SK-N-MC (cell line): ENCODE data around the gene SH3PXD2B.

Experiments
- DNase-seq: peaks from one replicate; pipeline ENCODE4 v3.0.0-alpha.2; 2011; ENCODE audit warnings: low read depth, low spot score
- H3K27ac ChIP-seq: fragments of 200-600 bp; sonication (generic); 2 replicates; pipeline ENCODE4 v1.5.1; 2016; ENCODE audit warnings: mixed run types
- H3K36me3 ChIP-seq: fragments of 200-600 bp; sonication (generic); 2 replicates; pipeline ENCODE4 v1.6.1; 2017; ENCODE audit warnings: antibody characterized with exemption, low read length, mixed read lengths; ENCODE audit not compliant: insufficient read depth
- H3K4me3 ChIP-seq: fragments of 200-600 bp; sonication (generic); 2 replicates; pipeline ENCODE4 v1.5.1; 2016
- H3K9ac ChIP-seq: fragments of 200-600 bp; sonication (generic); 2 replicates; pipeline ENCODE4 v1.8.0; 2017; ENCODE audit warnings: mixed run types, mixed read lengths; ENCODE audit not compliant: insufficient read length
- H3K9me3 ChIP-seq: fragments of 200-600 bp; sonication (generic); 2 replicates; pipeline ENCODE4 v1.6.1; 2017; ENCODE audit warnings: low read depth, mild to moderate bottlenecking, antibody characterized with exemption, low read length, moderate library complexity, mixed read lengths
- EZH2 ChIP-seq: fragments of 200-600 bp; sonication (generic); IDR thresholded peaks from one replicate; pipeline ENCODE4 v1.6.1; 2017; ENCODE audit warnings: antibody characterized with exemption
- FOXP2 ChIP-seq: optimal IDR thresholded peaks from 2 replicates; pipeline ENCODE3; 2011; ENCODE audit warnings: mild to moderate bottlenecking, moderate library complexity; ENCODE audit not compliant: insufficient read depth; ENCODE audit errors: extremely low read length, control extremely low read depth
- POLR2AphosphoS5 ChIP-seq: IDR thresholded peaks from 2 replicates; pipeline ENCODE4 v1.6.1; 2012; ENCODE audit warnings: mild to moderate bottlenecking, low read depth, low read length, borderline replicate concordance

SH3PXD2B gene

GRCh38 chr5:172315587-172316493, 138.5 kb downstream of the SH3PXD2B start:
- Histone ChIP-seq H3K27ac (no peak overlapping the region), H3K36me3 (no peaks in the 10 kb centered on the region), H3K9me3 (no peaks in the 10 kb centered on the region), H3K9ac (no peak overlapping the region), H3K4me3 (no peak overlapping the region)
- DNase-seq: no peak
- TF ChIP-seq POLR2AphosphoS5 (no peak), FOXP2 (no peak), EZH2 (no peak)

DNA sequence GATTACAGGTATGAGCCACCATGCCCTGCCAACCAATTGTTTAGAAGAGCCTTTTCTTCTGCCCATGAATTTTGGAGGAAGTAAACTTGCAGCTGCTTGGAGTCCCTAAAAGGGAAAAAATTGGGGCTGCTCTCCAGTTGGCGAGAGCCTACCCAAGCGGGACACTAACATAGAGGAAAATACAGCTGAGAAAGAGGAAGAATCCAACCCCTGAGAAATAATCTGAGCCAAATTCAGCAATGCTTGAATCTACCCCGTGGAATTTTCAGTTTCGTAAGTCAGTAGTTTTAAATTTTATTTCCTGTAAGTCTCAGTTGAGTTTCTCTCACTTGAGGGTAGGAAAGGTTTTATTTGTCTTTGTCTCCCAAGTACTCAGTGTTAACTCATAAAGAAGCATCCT, 140.4 kb downstream of the SH3PXD2B start:
- DNase-seq: no peak
- H3K36me3 ChIP-seq: no peaks in the 10 kb centered on the region
- H3K9ac ChIP-seq: no peak overlapping the region
- no peak overlapping the region for H3K27ac ChIP-seq
- no peaks in the 10 kb centered on the region for H3K9me3 ChIP-seq
- H3K4me3 ChIP-seq: no peak overlapping the region
- TF ChIP-seq EZH2 (no peak), POLR2AphosphoS5 (no peak), FOXP2 (no peak)

- TF ChIP-seq FOXP2 (no peak), EZH2 (no peak), POLR2AphosphoS5 (no peak)
- no peak for DNase-seq
- H3K9ac ChIP-seq: no peak overlapping the region
- no peaks in the 10 kb centered on the region for H3K36me3 ChIP-seq
- no peak overlapping the region for H3K27ac ChIP-seq
- H3K4me3 ChIP-seq: no peak overlapping the region
- H3K9me3 ChIP-seq: no peaks in the 10 kb centered on the region
Observed at GRCh38 chr5:172312286-172312685, 142.0 kb downstream of the SH3PXD2B start.

GRCh38 chr5:172311605-172312004, 142.7 kb downstream of the SH3PXD2B start:
- no peaks in the 10 kb centered on the region for H3K36me3 ChIP-seq

GRCh38 chr5:172311026-172311425, 143.3 kb downstream of the SH3PXD2B start:
- no peak overlapping the region for H3K4me3 ChIP-seq
- no peak overlapping the region for H3K9ac ChIP-seq
- H3K27ac ChIP-seq: no peak overlapping the region
- TF ChIP-seq FOXP2 (no peak), POLR2AphosphoS5 (no peak), EZH2 (no peak)
- DNase-seq: no peak
- H3K36me3 ChIP-seq: no peaks in the 10 kb centered on the region
- H3K9me3 ChIP-seq: no peaks in the 10 kb centered on the region

More at GRCh38 chr5:172311605-172312004, 142.7 kb downstream of the SH3PXD2B start:
- H3K4me3 ChIP-seq: no peak overlapping the region
- no peaks in the 10 kb centered on the region for H3K9me3 ChIP-seq
- no peak for TF ChIP-seq POLR2AphosphoS5
- no peak for TF ChIP-seq FOXP2
- no peak overlapping the region for H3K27ac ChIP-seq
- H3K9ac ChIP-seq: no peak overlapping the region
- DNase-seq: no peak

- no peak overlapping the region for H3K27ac ChIP-seq
- no peaks in the 10 kb centered on the region for H3K9me3 ChIP-seq
- DNase-seq: no peak
- no peak overlapping the region for H3K9ac ChIP-seq
- TF ChIP-seq EZH2: no peak
- no peak for TF ChIP-seq FOXP2
- TF ChIP-seq POLR2AphosphoS5: no peak
- no peak overlapping the region for H3K4me3 ChIP-seq
- H3K36me3 ChIP-seq: no peaks in the 10 kb centered on the region
Observed at GRCh38 chr5:172305380-172305779, 148.9 kb downstream of the SH3PXD2B start.

- H3K36me3 ChIP-seq: no peaks in the 10 kb centered on the region
- DNase-seq: no peak
- no peak overlapping the region for H3K9ac ChIP-seq
- H3K9me3 ChIP-seq: no peaks in the 10 kb centered on the region
- no peak overlapping the region for H3K27ac ChIP-seq
- no peak overlapping the region for H3K4me3 ChIP-seq
- no peak for TF ChIP-seq FOXP2
- TF ChIP-seq POLR2AphosphoS5: no peak
- TF ChIP-seq EZH2: no peak
Observed at GRCh38 chr5:172303572-172304335, 150.6 kb downstream of the SH3PXD2B start.

DNA sequence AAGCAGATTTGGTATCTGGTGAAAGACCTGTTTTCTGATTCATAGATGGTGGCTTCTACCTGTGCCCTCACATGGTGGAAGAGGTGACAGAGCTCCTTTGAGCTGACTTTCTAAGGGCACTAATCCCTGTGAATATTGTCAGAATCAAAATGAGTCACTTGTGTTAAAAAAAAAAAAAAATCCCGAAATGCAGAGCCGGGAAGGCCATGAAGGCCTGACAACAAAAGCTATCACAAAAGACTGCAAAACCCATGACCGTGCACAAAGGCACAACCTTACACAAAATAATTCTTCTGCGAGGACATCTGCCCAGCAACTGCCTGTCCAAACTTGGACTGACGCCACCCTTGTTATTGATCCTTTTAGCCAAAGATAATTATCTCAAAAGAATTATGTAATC, 151.2 kb downstream of the SH3PXD2B start:
- Histone ChIP-seq H3K9me3 (no peaks in the 10 kb centered on the region), H3K27ac (peak overlapping the region; percentile 53; the same call in 1 of the 2 replicates), H3K36me3 (no peaks in the 10 kb centered on the region), H3K4me3 (no peak overlapping the region), H3K9ac (no peak overlapping the region)
- no peak for TF ChIP-seq FOXP2
- no peak for TF ChIP-seq EZH2
- TF ChIP-seq POLR2AphosphoS5: no peak
- DNase-seq: no peak
